Loucy (cell line): ENCODE results near the gene KIF3B.

Source experiments
- CTCF ChIP-seq: fragments of 200-600 bp; sonication (generic); conservative IDR thresholded peaks from 2 replicates; pipeline ENCODE4 v1.5.1; 2014; ENCODE audit warnings: mild to moderate bottlenecking, antibody characterized with exemption, low read length
- EZH2phosphoT487 ChIP-seq: fragments of 200-600 bp; IDR thresholded peaks from 2 replicates; pipeline ENCODE4 v1.6.1; 2018; ENCODE audit warnings: antibody characterized with exemption, mild to moderate bottlenecking, moderate library complexity, borderline replicate concordance

- no peak for TF ChIP-seq EZH2phosphoT487
- TF ChIP-seq CTCF: no peak
Observed at GRCh38 chr20:32370897-32371296, 93.4 kb downstream of the KIF3B start.
